HCT116 (cell line): Measurements from ENCODE around the gene HOXB2. TPM values are rescaled to one million over a fixed set of nuclear protein-coding genes. Genes with fewer than 3 reads are reported as not detected.

Source experiments
- ATAC-seq: fragments of 200-7000 bp; cut with Tn5 transposase; 2 replicates; pipeline ENCODE4 v1.9.1; 2020; ENCODE audit warnings: mild to moderate bottlenecking, moderate library complexity
- BruUV-seq: library from RNA; stranded (reverse); fragments of 400-500 nt; replicated peaks from 2 replicates; lab custom pipeline; 2021; lab: Mats Ljungman, UMichigan
- CTCF ChIA-PET: fragments of 300-600 bp; sonication (Branson Sonifier 250); formaldehyde crosslinking; loops from one replicate; lab custom pipeline; 2021; ENCODE audit warnings: antibody characterized with exemption; lab: Charles Lee
- POLR2A ChIA-PET: fragments of 300-600, 350-600 bp; sonication (Branson Sonifier 250); formaldehyde crosslinking; loops from one replicate; lab custom pipeline; 2021; ENCODE audit warnings: antibody characterized with exemption; lab: Charles Lee
- RAD21 ChIA-PET, 2 experiments: fragments of 300-600 bp; sonication (Branson Sonifier 250); formaldehyde crosslinking; loops; one replicate each; lab custom pipeline; 2023; ENCODE audit warnings: low total read pairs in 2 of 2; ENCODE audit not compliant: uncharacterized antibody in 2 of 2, unreplicated experiment in 2 of 2, low non-redundant PET in 1 of 2; lab: Charles Lee
- DNase-seq: peaks from one replicate; pipeline ENCODE4 v3.0.0-alpha.2; 2010; ENCODE audit warnings: low read depth, low spot score
- H2AFZ ChIP-seq: fragments of 200-600 bp; shearing (Covaris generic), sonication (generic); 2 replicates; pipeline ENCODE4 v1.6.1; 2017; ENCODE audit warnings: low read depth, mixed run types, mixed read lengths, antibody characterized with exemption, low read length; ENCODE audit not compliant: poor library complexity, severe bottlenecking
- H3K27ac ChIP-seq: 2 replicates; pipeline ENCODE4 v1.5.1; 2012; ENCODE audit warnings: low read depth, low read length
- H3K27me3 ChIP-seq: fragments of 200-600 bp; sonication (generic); 2 replicates; pipeline ENCODE4 v1.6.1; 2016; ENCODE audit warnings: mixed run types, low read length, mixed read lengths; ENCODE audit not compliant: insufficient read depth
- H3K36me3 ChIP-seq, 2 experiments: fragments of 200-500 bp in 1 of 2; fragments of 200-600 bp in 1 of 2; sonication (Bioruptor generic) in 1 of 2; sonication (generic) in 1 of 2; 2 replicates each; pipeline versions ENCODE4 v1.5.1 to v1.6.1; 2014 to 2016; ENCODE audit warnings: low read length in 2 of 2, inconsistent platforms in 1 of 2, mixed read lengths in 1 of 2, mixed run types in 1 of 2; ENCODE audit not compliant: insufficient read depth in 2 of 2, control insufficient read depth in 1 of 2
- H3K4me1 ChIP-seq, 2 experiments: fragments of 200-600 bp in 1 of 2; sonication (generic) in 1 of 2; 2 replicates each; pipeline versions ENCODE4 v1.5.1 to v1.6.1; 2012 to 2017; ENCODE audit warnings: low read length in 2 of 2, inconsistent platforms in 1 of 2, mild to moderate bottlenecking in 1 of 2, mixed read lengths in 1 of 2, mixed run types in 1 of 2, moderate library complexity in 1 of 2; ENCODE audit not compliant: insufficient read depth in 2 of 2, control insufficient read depth in 1 of 2
- H3K4me2 ChIP-seq: fragments of 200-600 bp; sonication (generic); 2 replicates; pipeline ENCODE4 v1.6.1; 2017; ENCODE audit warnings: mixed run types, low read length, mixed read lengths
- H3K4me3 ChIP-seq, 2 experiments: fragments of 200-600 bp in 1 of 2; sonication (generic) in 1 of 2; replicated peaks in 1 of 2; 2 replicates each; pipeline ENCODE4 v1.5.1; 2011 to 2016; ENCODE audit warnings: low read length in 2 of 2, control low read depth in 1 of 2, low read depth in 1 of 2, mild to moderate bottlenecking in 1 of 2, mixed read lengths in 1 of 2, mixed run types in 1 of 2
- H3K79me2 ChIP-seq: fragments of 200-600 bp; sonication (generic); 2 replicates; pipeline ENCODE4 v1.6.1; 2017; ENCODE audit warnings: mild to moderate bottlenecking, mixed run types, low read length, moderate library complexity, mixed read lengths; ENCODE audit not compliant: insufficient read depth
- H3K9ac ChIP-seq: fragments of 200-600 bp; sonication (generic); 2 replicates; pipeline ENCODE4 v1.6.1; 2016; ENCODE audit warnings: low read length, mixed read lengths
- H3K9me2 ChIP-seq: fragments of 200-600 bp; sonication (generic), shearing (Covaris generic); 2 replicates; pipeline ENCODE4 v1.6.1; 2017; ENCODE audit warnings: mixed run types, mild to moderate bottlenecking, moderate library complexity; ENCODE audit not compliant: insufficient read depth
- H3K9me3 ChIP-seq, 2 experiments: fragments of 200-500 bp in 1 of 2; fragments of 200-600 bp in 1 of 2; sonication (Bioruptor generic) in 1 of 2; sonication (generic) in 1 of 2; 2 replicates each; pipeline ENCODE4 v1.6.1; 2014 to 2017; ENCODE audit warnings: low read length in 2 of 2, mixed read lengths in 2 of 2, inconsistent platforms in 1 of 2, low read depth in 1 of 2, mild to moderate bottlenecking in 1 of 2, mixed run types in 1 of 2, moderate library complexity in 1 of 2; ENCODE audit not compliant: control insufficient read depth in 1 of 2, insufficient read depth in 1 of 2
- H4K20me1 ChIP-seq: fragments of 200-600 bp; sonication (generic), shearing (Covaris generic); 2 replicates; pipeline ENCODE4 v1.6.1; 2017; ENCODE audit warnings: mixed run types, mild to moderate bottlenecking, moderate library complexity; ENCODE audit not compliant: insufficient read depth
- CBX3 ChIP-seq: IDR thresholded peaks from 2 replicates; pipeline ENCODE4 v1.6.1; 2012; ENCODE audit warnings: low read depth
- CEBPB ChIP-seq: IDR thresholded peaks from 2 replicates; pipeline ENCODE4 v1.6.1; 2012; ENCODE audit warnings: low read depth
- ELF1 ChIP-seq: IDR thresholded peaks from 2 replicates; pipeline ENCODE4 v1.6.1; 2012; ENCODE audit warnings: low read depth, borderline replicate concordance
- EZH2 ChIP-seq: fragments of 200-600 bp; sonication (generic); IDR thresholded peaks from 2 replicates; pipeline ENCODE4 v1.6.1; 2017; ENCODE audit warnings: antibody characterized with exemption, mixed run types
- EZH2phosphoT487 ChIP-seq: fragments of 200-600 bp; IDR thresholded peaks from 2 replicates; pipeline ENCODE4 v1.6.1; 2018; ENCODE audit warnings: antibody characterized with exemption, borderline replicate concordance
- JUND ChIP-seq: IDR thresholded peaks from 2 replicates; pipeline ENCODE4 v1.6.1; 2012
- POLR2AphosphoS5 ChIP-seq: IDR thresholded peaks from 2 replicates; pipeline ENCODE4 v1.6.1; 2011; ENCODE audit warnings: mild to moderate bottlenecking, low read depth, low read length, moderate library complexity
- RAD21 ChIP-seq: IDR thresholded peaks from 2 replicates; pipeline ENCODE4 v1.6.1; 2012; ENCODE audit warnings: low read depth, mild to moderate bottlenecking
- SP1 ChIP-seq: IDR thresholded peaks from 2 replicates; pipeline ENCODE4 v1.6.1; 2012; ENCODE audit warnings: low read depth
- YY1 ChIP-seq: IDR thresholded peaks from 2 replicates; pipeline ENCODE4 v1.6.1; 2011; ENCODE audit warnings: low read length, low read depth, moderate library complexity, mild to moderate bottlenecking; ENCODE audit not compliant: insufficient replicate concordance; ENCODE audit errors: extremely low read depth
- ZBTB33 ChIP-seq: IDR thresholded peaks from 2 replicates; pipeline ENCODE4 v1.6.1; 2011; ENCODE audit warnings: mild to moderate bottlenecking, low read length, moderate library complexity; ENCODE audit not compliant: insufficient replicate concordance; ENCODE audit errors: extremely low read depth
- ZNF274 ChIP-seq: fragments of 200-500 bp; sonication (Bioruptor generic); IDR thresholded peaks from 2 replicates; pipeline ENCODE4 v1.6.1; 2014; ENCODE audit warnings: mild to moderate bottlenecking, low read depth, low read length, inconsistent platforms
- intact Hi-C: fragments of 100-400 bp; cut with micrococcal nuclease; formaldehyde crosslinking; loops from 2 replicates; pipeline ENCODE4 v1.10.0; 2022
- total RNA-seq: library from RNA; stranded (reverse); gene quantifications from one replicate; pipeline ENCODE4 v1.2.1, GENCODE V29; 2021; ENCODE audit not compliant: unreplicated experiment

Gene HOXB2
- total RNA-seq, 1 experiment from 2014 or later: 2.0 TPM

- Histone ChIP-seq H3K9me3 (no peaks in the 10 kb centered on the region), H4K20me1 (no peaks in the 10 kb centered on the region), H3K9me2 (no peaks in the 10 kb centered on the region), H3K4me1 (peaks cover 0 to 7% of the 10 kb centered on the region in 2 experiments; a peak in 2 of 4 replicates), H3K4me3 (no peak overlapping the region), H3K9ac (no peak overlapping the region), H3K27ac (no peak overlapping the region), H3K36me3 (peaks cover 0 to 4% of the 10 kb centered on the region in 2 experiments; a peak in 1 of 4 replicates), H2AFZ (no peak overlapping the region), H3K4me2 (no peak overlapping the region), H3K27me3 (no peaks in the 10 kb centered on the region), H3K79me2 (no peaks in the 10 kb centered on the region)
- TF ChIP-seq JUND (no peak), CBX3 (no peak), EZH2 (no peak), RAD21 (no peak), CEBPB (no peak), YY1 (no peak), ZNF274 (no peak), POLR2AphosphoS5 (no peak), ZBTB33 (no peak), EZH2phosphoT487 (no peak), ELF1 (no peak), SP1 (no peak)
- BruUV-seq: no TSS peak
- ChIA-PET RAD21 (no interaction called here), POLR2A (no interaction called here), CTCF (no interaction called here)
- DNase-seq (no peak), ATAC-seq (no peak)
- intact Hi-C loops: no loop called here
Observed at GRCh38 chr17:48548523-48549280, 3.8 kb upstream of the HOXB2 start.
